ENCODE results near the gene ZNF839. TPM values are rescaled to one million over a fixed set of nuclear protein-coding genes. Genes with fewer than 3 reads are reported as not detected.

Gene ZNF839
- total RNA-seq, result 10 to 100 TPM; 15.2 to 16.3 TPM

GRCh38 chr14:102319351-102320032 lies at the start of gene ZNF839:
ZNF839 (plus strand) TSS chr14:102319746; CDS start chr14:102319766, 20 bp downstream.
- POLR2A ChIA-PET, result interaction anchor here (0.6 to 3.1 kb wide), 5 partner anchors 15 to 43 kb away, joined by 3 to 16 read pairs (median 3); partner anchors contain the start of genes CINP, MOK and TECPR2

DNA sequence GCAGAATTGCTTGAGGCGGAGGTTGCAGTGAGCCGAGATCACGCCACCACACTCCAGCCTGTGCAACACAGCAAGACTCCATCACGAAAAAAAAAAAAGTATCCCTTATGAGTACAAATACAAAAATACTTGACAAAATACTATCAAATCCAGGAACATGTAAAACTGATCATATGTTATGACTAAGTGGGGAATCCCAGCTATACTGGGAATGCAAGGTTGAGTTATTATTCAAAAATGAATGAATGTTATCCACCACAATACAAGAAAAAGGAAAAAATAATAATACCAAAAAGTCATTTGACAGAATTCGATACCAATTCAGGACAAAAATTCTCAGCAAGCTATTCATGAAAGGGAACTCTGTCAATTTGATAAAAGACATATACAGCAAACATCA lies 47.2 kb upstream of the ZNF839 start:
- H3K36me3 Mint-ChIP-seq, result no peaks in the 10 kb centered on the region
- POLR2A ChIA-PET, result interaction anchor here (1.3 kb wide), 1 partner anchor 88 kb away, joined by 3 read pairs; no protein-coding TSS in a partner anchor

More at GRCh38 chr14:102319351-102320032, at the start of gene ZNF839:
- peak within 1 kb of the TSS; percentile 95 for H3K4me3 Mint-ChIP-seq
- DNase-seq, result peak; percentile 96
- intact Hi-C loops (cut with micrococcal nuclease), result loop anchor here (1.0 to 5.0 kb wide), 8 partner anchors 43 to 612 kb away; partner anchors contain the start of genes CINP, DYNC1H1, PPP2R5C and RCOR1
- peak within 1 kb of the TSS; percentile 98 for H3K27ac Mint-ChIP-seq
- peaks cover 4% of the 10 kb centered on the region for H3K36me3 Mint-ChIP-seq
- no peaks in the 10 kb centered on the region for H3K9me3 Mint-ChIP-seq
- no peaks in the 10 kb centered on the region for H3K27me3 Mint-ChIP-seq
- peaks cover 47% of the 10 kb centered on the region for H3K4me1 Mint-ChIP-seq (ENCODE audit: low read depth)
- CTCF ChIA-PET, result no interaction called here

DNA sequence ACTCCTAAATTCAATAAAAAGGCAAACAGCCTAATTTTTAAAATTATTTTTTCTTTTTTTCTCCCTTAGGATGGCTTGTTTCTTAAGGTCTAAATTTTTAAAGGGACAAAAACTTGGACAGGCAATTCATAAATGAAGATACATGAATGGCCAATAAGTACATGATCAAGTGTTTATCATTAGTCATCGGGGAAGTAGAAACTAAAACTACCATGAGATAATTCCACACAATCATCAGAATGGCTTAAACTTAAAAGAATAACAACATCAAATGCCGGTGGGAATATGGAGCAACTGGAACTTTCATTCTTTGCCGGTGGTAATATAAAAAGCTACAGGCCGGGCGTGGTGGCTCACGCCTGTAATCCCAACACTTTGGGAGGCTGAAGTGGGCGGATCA lies 43.7 kb upstream of the ZNF839 start:
- no peak overlapping the region for H3K4me3 Mint-ChIP-seq
- H3K27me3 Mint-ChIP-seq, result no peaks in the 10 kb centered on the region
- ChIA-PET CTCF (no interaction called here), POLR2A (no interaction called here)
- intact Hi-C loops (cut with micrococcal nuclease), result no loop called here
- no peak overlapping the region for H3K27ac Mint-ChIP-seq
- H3K9me3 Mint-ChIP-seq, result no peaks in the 10 kb centered on the region
- DNase-seq, result no peak
- H3K4me1 Mint-ChIP-seq (ENCODE audit: low read depth), result peaks cover 9% of the 10 kb centered on the region
- no peaks in the 10 kb centered on the region for H3K36me3 Mint-ChIP-seq

More for the DNA sequence above, 47.2 kb upstream of the ZNF839 start:
- Mint-ChIP-seq H3K4me1 (ENCODE audit: low read depth) (peaks cover 7% of the 10 kb centered on the region), H3K4me3 (no peak overlapping the region), H3K9me3 (no peaks in the 10 kb centered on the region), H3K27ac (no peak overlapping the region), H3K27me3 (no peaks in the 10 kb centered on the region)
- intact Hi-C loops (cut with micrococcal nuclease), result no loop called here
- CTCF ChIA-PET, result no interaction called here
- peak; percentile 12 for DNase-seq

- no peaks in the 10 kb centered on the region for H3K36me3 Mint-ChIP-seq
Measured at GRCh38 chr14:102277874-102278630, 41.5 kb upstream of the ZNF839 start.

GRCh38 chr14:102278631-102278935 lies 41.0 kb upstream of the ZNF839 start:
- H3K4me3 Mint-ChIP-seq, result no peak overlapping the region
- no peaks in the 10 kb centered on the region for H3K27me3 Mint-ChIP-seq
- no peak for DNase-seq
- no peaks in the 10 kb centered on the region for H3K9me3 Mint-ChIP-seq
- ChIA-PET POLR2A (no interaction called here), CTCF (no interaction called here)
- H3K27ac Mint-ChIP-seq, result no peak overlapping the region
- H3K36me3 Mint-ChIP-seq, result no peaks in the 10 kb centered on the region
- H3K4me1 Mint-ChIP-seq (ENCODE audit: low read depth), result peaks cover 3% of the 10 kb centered on the region
- intact Hi-C loops (cut with micrococcal nuclease), result no loop called here

More at GRCh38 chr14:102277874-102278630, 41.5 kb upstream of the ZNF839 start:
- intact Hi-C loops (cut with micrococcal nuclease), result no loop called here
- H3K9me3 Mint-ChIP-seq, result no peaks in the 10 kb centered on the region
- no peak overlapping the region for H3K27ac Mint-ChIP-seq
- DNase-seq, result no peak
- POLR2A ChIA-PET, result no interaction called here
- H3K4me1 Mint-ChIP-seq (ENCODE audit: low read depth), result peaks cover 3% of the 10 kb centered on the region
- H3K4me3 Mint-ChIP-seq, result no peak overlapping the region
- H3K27me3 Mint-ChIP-seq, result no peaks in the 10 kb centered on the region
- CTCF ChIA-PET, result no interaction called here

DNA sequence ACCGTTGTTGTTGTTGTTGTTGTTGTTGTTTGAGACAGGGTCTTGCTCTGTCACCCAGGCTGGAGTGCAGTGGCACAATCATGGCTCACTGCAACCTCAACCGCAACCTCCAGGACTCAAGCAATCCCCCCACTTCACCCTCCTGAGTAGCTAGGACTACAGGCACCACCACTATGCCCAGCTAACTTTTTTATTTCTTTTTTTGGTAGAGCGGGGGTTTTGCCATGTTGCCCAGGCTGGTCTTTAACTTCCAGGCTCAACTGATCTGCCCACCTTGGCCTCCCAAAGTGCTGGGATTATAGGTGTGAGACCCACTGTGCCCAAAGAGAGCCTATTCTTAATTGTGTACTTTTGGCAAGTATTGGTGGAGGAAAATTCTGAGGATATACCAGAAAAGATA lies 40.3 kb upstream of the ZNF839 start:
- Mint-ChIP-seq H3K9me3 (no peaks in the 10 kb centered on the region), H3K27me3 (no peaks in the 10 kb centered on the region), H3K4me3 (no peak overlapping the region), H3K4me1 (ENCODE audit: low read depth) (peaks cover 3% of the 10 kb centered on the region), H3K27ac (no peak overlapping the region), H3K36me3 (no peaks in the 10 kb centered on the region)
- ChIA-PET POLR2A (no interaction called here), CTCF (no interaction called here)
- DNase-seq, result no peak
- intact Hi-C loops (cut with micrococcal nuclease), result no loop called here

GRCh38 chr14:102279688-102280348 lies 39.7 kb upstream of the ZNF839 start:
- Mint-ChIP-seq H3K9me3 (no peaks in the 10 kb centered on the region), H3K36me3 (no peaks in the 10 kb centered on the region), H3K27ac (no peak overlapping the region), H3K27me3 (no peaks in the 10 kb centered on the region), H3K4me3 (no peak overlapping the region), H3K4me1 (ENCODE audit: low read depth) (peaks cover 3% of the 10 kb centered on the region)
- peak; percentile 54 for DNase-seq
- ChIA-PET POLR2A (no interaction called here), CTCF (no interaction called here)
- intact Hi-C loops (cut with micrococcal nuclease), result no loop called here

DNA sequence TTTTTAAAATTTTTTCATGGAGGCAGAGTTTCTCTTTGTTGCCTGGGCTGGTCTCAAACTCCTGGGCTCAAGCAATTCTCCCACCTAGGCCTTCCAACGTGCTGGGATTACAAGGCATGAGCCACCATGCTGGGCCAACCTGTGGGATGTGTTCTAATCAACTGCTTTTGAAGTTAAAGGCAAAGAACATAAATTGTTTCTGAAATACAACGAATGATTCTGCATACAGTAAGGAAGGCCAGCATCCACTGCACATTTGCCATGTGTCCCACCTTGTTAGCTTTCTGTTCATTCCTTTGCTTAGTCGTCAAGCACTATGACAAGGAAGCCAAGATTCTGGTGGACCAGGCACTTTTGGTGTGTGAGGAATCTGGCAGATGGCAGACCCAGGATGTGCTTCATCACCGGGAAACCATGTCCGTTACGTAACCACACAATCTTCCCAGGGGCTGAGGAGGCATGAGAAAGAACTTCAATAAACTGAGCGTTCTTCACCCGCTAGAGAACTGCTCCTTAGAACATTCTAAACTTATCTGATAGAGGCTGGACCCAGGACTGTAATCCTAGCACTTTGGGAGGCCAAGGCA lies 39.1 kb upstream of the ZNF839 start:
- Mint-ChIP-seq H3K27me3 (no peaks in the 10 kb centered on the region), H3K27ac (no peak overlapping the region), H3K36me3 (no peaks in the 10 kb centered on the region), H3K4me3 (no peak overlapping the region), H3K9me3 (no peaks in the 10 kb centered on the region), H3K4me1 (ENCODE audit: low read depth) (peaks cover 3% of the 10 kb centered on the region)
- no peak for DNase-seq
- intact Hi-C loops (cut with micrococcal nuclease), result no loop called here
- ChIA-PET POLR2A (interaction anchor here (0.6 kb wide), 2 partner anchors 15 to 507 kb away, joined by 3 read pairs; no protein-coding TSS in a partner anchor), CTCF (no interaction called here)

- no peak for DNase-seq
- Mint-ChIP-seq H3K27me3 (no peaks in the 10 kb centered on the region), H3K27ac (no peak overlapping the region), H3K4me3 (no peak overlapping the region), H3K9me3 (no peaks in the 10 kb centered on the region), H3K36me3 (no peaks in the 10 kb centered on the region), H3K4me1 (ENCODE audit: low read depth) (peaks cover 3% of the 10 kb centered on the region)
- intact Hi-C loops (cut with micrococcal nuclease), result no loop called here
- POLR2A ChIA-PET, result interaction anchor here (0.6 kb wide), 1 partner anchor 37 kb away, joined by 3 read pairs; no protein-coding TSS in a partner anchor
- CTCF ChIA-PET, result interaction anchor here (1.3 kb wide), 1 partner anchor 46 kb away, joined by 4 read pairs; no protein-coding TSS in a partner anchor
Measured at GRCh38 chr14:102282751-102283465, 36.6 kb upstream of the ZNF839 start.

DNA sequence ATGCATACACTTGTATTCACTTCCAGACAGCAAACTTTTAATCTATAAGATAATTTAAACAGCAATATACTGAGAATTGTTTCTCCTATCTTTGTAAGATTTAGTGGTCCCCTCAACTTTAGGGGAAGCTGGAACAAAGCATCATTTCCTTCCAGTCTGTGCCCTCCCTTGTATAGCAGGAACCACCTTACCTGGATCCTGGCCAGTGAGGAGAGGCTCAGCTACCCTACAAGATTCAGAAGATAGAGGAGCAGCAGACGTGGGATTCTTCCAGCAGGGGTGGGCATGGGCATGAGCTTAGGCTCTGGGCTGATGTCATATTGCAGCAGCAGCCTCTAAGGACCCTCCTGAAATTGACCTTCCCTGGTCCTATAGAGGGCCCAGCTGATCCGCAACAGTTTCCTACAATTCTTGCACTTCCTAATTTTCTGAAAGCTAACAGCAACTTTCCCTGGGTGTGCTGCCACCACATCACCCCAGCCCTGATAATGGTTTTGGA lies 35.9 kb upstream of the ZNF839 start:
- H3K36me3 Mint-ChIP-seq, result no peaks in the 10 kb centered on the region
- ChIA-PET POLR2A (no interaction called here), CTCF (interaction anchor here (1.3 kb wide), 1 partner anchor 47 kb away, joined by 4 read pairs; no protein-coding TSS in a partner anchor)
- H3K27ac Mint-ChIP-seq, result no peak overlapping the region
- intact Hi-C loops (cut with micrococcal nuclease), result no loop called here
- no peak overlapping the region for H3K4me3 Mint-ChIP-seq
- no peak for DNase-seq
- H3K9me3 Mint-ChIP-seq, result peaks cover 3% of the 10 kb centered on the region
- H3K4me1 Mint-ChIP-seq (ENCODE audit: low read depth), result peaks cover 3% of the 10 kb centered on the region
- H3K27me3 Mint-ChIP-seq, result no peaks in the 10 kb centered on the region

DNA sequence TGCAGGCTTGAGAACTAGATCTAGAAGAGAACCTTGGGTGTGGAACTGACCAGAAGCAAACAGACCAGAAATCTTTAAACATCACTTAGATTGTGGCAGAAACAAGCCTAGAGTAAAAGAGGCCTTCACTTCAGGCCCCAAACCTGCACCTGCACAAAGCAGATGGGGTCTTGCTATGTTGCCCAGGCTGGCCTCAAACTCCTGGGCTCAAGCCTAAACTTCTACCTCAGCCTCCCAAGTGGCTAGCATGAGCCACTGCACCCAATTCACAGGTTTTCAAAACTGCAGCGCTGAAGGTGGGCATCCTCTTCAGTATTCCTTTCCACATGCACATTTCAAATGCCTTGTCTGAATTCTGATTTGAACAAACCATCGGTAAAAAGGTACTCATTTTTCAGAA lies 34.4 kb upstream of the ZNF839 start:
- H3K4me3 Mint-ChIP-seq, result no peak overlapping the region
- ChIA-PET CTCF (no interaction called here), POLR2A (no interaction called here)
- no peak for DNase-seq
- H3K27ac Mint-ChIP-seq, result no peak overlapping the region
- H3K36me3 Mint-ChIP-seq, result no peaks in the 10 kb centered on the region
- H3K27me3 Mint-ChIP-seq, result no peaks in the 10 kb centered on the region
- H3K4me1 Mint-ChIP-seq (ENCODE audit: low read depth), result peaks cover 1% of the 10 kb centered on the region
- peaks cover 3% of the 10 kb centered on the region for H3K9me3 Mint-ChIP-seq
- intact Hi-C loops (cut with micrococcal nuclease), result no loop called here
